HepG2 (cell line): ENCODE measurements around the gene GCDH. TPM values are rescaled to one million over a fixed set of nuclear protein-coding genes. Genes with fewer than 3 reads are reported as not detected.

Experiments
- ATF3 ChIP-seq: sonication (generic); formaldehyde crosslinking; IDR thresholded peaks from 2 replicates; pipeline ENCODE4 v1.4.0; 2020; ENCODE audit warnings: missing genetic modification reagents
- E2F1 ChIP-seq: sonication (generic); formaldehyde crosslinking; IDR thresholded peaks from 2 replicates; pipeline ENCODE4 v1.5.0; 2020; ENCODE audit warnings: missing genetic modification reagents
- HCFC1 ChIP-seq: fragments of 150-350 bp; IDR thresholded peaks from 2 replicates; pipeline ENCODE4 v1.6.1; 2014; ENCODE audit warnings: low read depth, low read length
- PHF5A ChIP-seq: IDR thresholded peaks from one replicate; pipeline ENCODE4 v1.6.1; 2018; ENCODE audit warnings: low read depth, missing genetic modification reagents; ENCODE audit not compliant: unreplicated experiment
- PHF8 ChIP-seq: sonication (generic); formaldehyde crosslinking; IDR thresholded peaks from 2 replicates; pipeline ENCODE4 v1.5.0; 2020; ENCODE audit warnings: missing genetic modification reagents
- ZBTB26 ChIP-seq: IDR thresholded peaks from 2 replicates; pipeline ENCODE4 v1.6.1; 2016; ENCODE audit warnings: missing compliant biosample characterization, missing genetic modification reagents, borderline replicate concordance
- ZBTB42 ChIP-seq: sonication (generic); formaldehyde crosslinking; IDR thresholded peaks from 2 replicates; pipeline ENCODE4 v1.5.0; 2020; ENCODE audit warnings: mild to moderate bottlenecking, missing genetic modification reagents
- ZNF773 ChIP-seq: sonication (generic); formaldehyde crosslinking; IDR thresholded peaks from 2 replicates; pipeline ENCODE4 v1.4.0; 2020; ENCODE audit warnings: missing genetic modification reagents, borderline replicate concordance
- polyA plus RNA-seq, 8 experiments: library from polyadenylated mRNA; depleted of rRNA in 3 of 8; stranded (reverse) in 7 of 8; unstranded in 1 of 8; fragments of >200 nt; fragmentation: Illumina TruSeq in 4 of 8; extraction: Trizol in 4 of 8; gene quantifications; 2 replicates each; pipeline versions ENCODE4 v1.2.1 to v1.2.3, GENCODE V29; 2011 to 2016; ENCODE audit warnings: low read depth in 4 of 8, missing spikeins in 1 of 8, mixed read lengths in 1 of 8; ENCODE audit not compliant: insufficient read depth in 1 of 8
- total RNA-seq, 5 experiments: library from RNA; depleted of rRNA; stranded (reverse); fragments of >200 nt; fragmentation: Illumina TruSeq; extraction: Trizol; gene quantifications; 2 replicates each; pipeline ENCODE4 v1.2.3, GENCODE V29; 2016; ENCODE audit warnings: low read depth in 1 of 5
- TF ChIP-seq, protein P1 (sequence below): fragments of 450-650 bp; IDR thresholded peaks from 2 replicates; pipeline ENCODE4 v1.6.1; 2017; ENCODE audit warnings: mild to moderate bottlenecking
- TF ChIP-seq, protein P2 (sequence below): sonication (generic); formaldehyde crosslinking; IDR thresholded peaks from 2 replicates; pipeline ENCODE4 v1.4.0; 2020; ENCODE audit warnings: mild to moderate bottlenecking, missing genetic modification reagents, borderline replicate concordance
- TF ChIP-seq, protein P3 (sequence below), 2 experiments: sonication (generic) in 1 of 2; formaldehyde crosslinking in 1 of 2; IDR thresholded peaks; 2 replicates each; pipeline versions ENCODE4 v1.4.0 to v1.6.1; 2016 to 2020; ENCODE audit warnings: borderline replicate concordance in 1 of 2, low read depth in 1 of 2, mild to moderate bottlenecking in 1 of 2, missing genetic modification reagents in 1 of 2

The GCDH gene
- total and polyA plus RNA-seq, 2 of the 13 experiments (the other 11 are each of a cell fraction or from before 2014, with no cell fraction given): 15.1 to 38.0 TPM

- TF ChIP-seq, protein P1, sequence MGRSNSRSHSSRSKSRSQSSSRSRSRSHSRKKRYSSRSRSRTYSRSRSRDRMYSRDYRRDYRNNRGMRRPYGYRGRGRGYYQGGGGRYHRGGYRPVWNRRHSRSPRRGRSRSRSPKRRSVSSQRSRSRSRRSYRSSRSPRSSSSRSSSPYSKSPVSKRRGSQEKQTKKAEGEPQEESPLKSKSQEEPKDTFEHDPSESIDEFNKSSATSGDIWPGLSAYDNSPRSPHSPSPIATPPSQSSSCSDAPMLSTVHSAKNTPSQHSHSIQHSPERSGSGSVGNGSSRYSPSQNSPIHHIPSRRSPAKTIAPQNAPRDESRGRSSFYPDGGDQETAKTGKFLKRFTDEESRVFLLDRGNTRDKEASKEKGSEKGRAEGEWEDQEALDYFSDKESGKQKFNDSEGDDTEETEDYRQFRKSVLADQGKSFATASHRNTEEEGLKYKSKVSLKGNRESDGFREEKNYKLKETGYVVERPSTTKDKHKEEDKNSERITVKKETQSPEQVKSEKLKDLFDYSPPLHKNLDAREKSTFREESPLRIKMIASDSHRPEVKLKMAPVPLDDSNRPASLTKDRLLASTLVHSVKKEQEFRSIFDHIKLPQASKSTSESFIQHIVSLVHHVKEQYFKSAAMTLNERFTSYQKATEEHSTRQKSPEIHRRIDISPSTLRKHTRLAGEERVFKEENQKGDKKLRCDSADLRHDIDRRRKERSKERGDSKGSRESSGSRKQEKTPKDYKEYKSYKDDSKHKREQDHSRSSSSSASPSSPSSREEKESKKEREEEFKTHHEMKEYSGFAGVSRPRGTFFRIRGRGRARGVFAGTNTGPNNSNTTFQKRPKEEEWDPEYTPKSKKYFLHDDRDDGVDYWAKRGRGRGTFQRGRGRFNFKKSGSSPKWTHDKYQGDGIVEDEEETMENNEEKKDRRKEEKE: no peak
- TF ChIP-seq PHF8 (CRISPR knock-in tag): peak; percentile 85
- peak; percentile 34 for TF ChIP-seq PHF5A (CRISPR knock-in tag)
- no peak for TF ChIP-seq ZNF773
- 0 out of 2 replicates have a peak, but pooled peaks have one; percentile 27 for TF ChIP-seq ATF3 (CRISPR knock-in tag)
- TF ChIP-seq ZBTB42 (CRISPR knock-in tag): 0 out of 2 replicates have a peak, but pooled peaks have one; percentile 25
- TF ChIP-seq, protein P2, sequence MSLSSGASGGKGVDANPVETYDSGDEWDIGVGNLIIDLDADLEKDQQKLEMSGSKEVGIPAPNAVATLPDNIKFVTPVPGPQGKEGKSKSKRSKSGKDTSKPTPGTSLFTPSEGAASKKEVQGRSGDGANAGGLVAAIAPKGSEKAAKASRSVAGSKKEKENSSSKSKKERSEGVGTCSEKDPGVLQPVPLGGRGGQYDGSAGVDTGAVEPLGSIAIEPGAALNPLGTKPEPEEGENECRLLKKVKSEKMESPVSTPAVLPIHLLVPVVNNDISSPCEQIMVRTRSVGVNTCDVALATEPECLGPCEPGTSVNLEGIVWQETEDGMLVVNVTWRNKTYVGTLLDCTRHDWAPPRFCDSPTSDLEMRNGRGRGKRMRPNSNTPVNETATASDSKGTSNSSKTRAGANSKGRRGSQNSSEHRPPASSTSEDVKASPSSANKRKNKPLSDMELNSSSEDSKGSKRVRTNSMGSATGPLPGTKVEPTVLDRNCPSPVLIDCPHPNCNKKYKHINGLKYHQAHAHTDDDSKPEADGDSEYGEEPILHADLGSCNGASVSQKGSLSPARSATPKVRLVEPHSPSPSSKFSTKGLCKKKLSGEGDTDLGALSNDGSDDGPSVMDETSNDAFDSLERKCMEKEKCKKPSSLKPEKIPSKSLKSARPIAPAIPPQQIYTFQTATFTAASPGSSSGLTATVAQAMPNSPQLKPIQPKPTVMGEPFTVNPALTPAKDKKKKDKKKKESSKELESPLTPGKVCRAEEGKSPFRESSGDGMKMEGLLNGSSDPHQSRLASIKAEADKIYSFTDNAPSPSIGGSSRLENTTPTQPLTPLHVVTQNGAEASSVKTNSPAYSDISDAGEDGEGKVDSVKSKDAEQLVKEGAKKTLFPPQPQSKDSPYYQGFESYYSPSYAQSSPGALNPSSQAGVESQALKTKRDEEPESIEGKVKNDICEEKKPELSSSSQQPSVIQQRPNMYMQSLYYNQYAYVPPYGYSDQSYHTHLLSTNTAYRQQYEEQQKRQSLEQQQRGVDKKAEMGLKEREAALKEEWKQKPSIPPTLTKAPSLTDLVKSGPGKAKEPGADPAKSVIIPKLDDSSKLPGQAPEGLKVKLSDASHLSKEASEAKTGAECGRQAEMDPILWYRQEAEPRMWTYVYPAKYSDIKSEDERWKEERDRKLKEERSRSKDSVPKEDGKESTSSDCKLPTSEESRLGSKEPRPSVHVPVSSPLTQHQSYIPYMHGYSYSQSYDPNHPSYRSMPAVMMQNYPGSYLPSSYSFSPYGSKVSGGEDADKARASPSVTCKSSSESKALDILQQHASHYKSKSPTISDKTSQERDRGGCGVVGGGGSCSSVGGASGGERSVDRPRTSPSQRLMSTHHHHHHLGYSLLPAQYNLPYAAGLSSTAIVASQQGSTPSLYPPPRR (CRISPR knock-in tag): 0 out of 2 replicates have a peak, but pooled peaks have one; percentile 25
- no peak for TF ChIP-seq E2F1 (CRISPR knock-in tag)
- TF ChIP-seq HCFC1: peak; percentile 50
- TF ChIP-seq, protein P3, sequence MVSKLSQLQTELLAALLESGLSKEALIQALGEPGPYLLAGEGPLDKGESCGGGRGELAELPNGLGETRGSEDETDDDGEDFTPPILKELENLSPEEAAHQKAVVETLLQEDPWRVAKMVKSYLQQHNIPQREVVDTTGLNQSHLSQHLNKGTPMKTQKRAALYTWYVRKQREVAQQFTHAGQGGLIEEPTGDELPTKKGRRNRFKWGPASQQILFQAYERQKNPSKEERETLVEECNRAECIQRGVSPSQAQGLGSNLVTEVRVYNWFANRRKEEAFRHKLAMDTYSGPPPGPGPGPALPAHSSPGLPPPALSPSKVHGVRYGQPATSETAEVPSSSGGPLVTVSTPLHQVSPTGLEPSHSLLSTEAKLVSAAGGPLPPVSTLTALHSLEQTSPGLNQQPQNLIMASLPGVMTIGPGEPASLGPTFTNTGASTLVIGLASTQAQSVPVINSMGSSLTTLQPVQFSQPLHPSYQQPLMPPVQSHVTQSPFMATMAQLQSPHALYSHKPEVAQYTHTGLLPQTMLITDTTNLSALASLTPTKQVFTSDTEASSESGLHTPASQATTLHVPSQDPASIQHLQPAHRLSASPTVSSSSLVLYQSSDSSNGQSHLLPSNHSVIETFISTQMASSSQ (IDR thresholded peaks at IDR 0.05; ENCODE audit: low read depth): 0 out of 2 replicates have a peak, but pooled peaks have one; percentile 14
- TF ChIP-seq, protein P3 (CRISPR knock-in tag; IDR thresholded peaks at IDR 0.05; ENCODE audit: borderline replicate concordance): peak; percentile 50; the same call in 1 of the 2 replicates
- 0 out of 2 replicates have a peak, but pooled peaks have one; percentile 60 for TF ChIP-seq ZBTB26 (CRISPR knock-in tag)
Observed at GRCh38 chr19:12890787-12891552, at the start of gene GCDH (continued).
